Measurements from ENCODE around the gene DDX10. TPM values are rescaled to one million over a fixed set of nuclear protein-coding genes. Genes with fewer than 3 reads are reported as not detected.

The DDX10 gene
- total RNA-seq, 4 donors from 2014 or later, result 5.5 to 25.0 (median 17.5) TPM

- DNase-seq, result no peak
- Histone ChIP-seq H3K27me3 (no peaks in the 10 kb centered on the region), H3K4me3 (no peak overlapping the region), H3K36me3 (peaks cover 0 to 6% (median 0%) of the 10 kb centered on the region in 3 donors), H3K4me1 (no peaks in the 10 kb centered on the region), H3K9me3 (no peaks in the 10 kb centered on the region), H3K27ac (no peak overlapping the region)
- intact Hi-C loops (cut with DNase I), result no loop called here
- WGBS, 2 donors, result 85 to 95% methylated on average over 1 of the region's 1 CpG
- TF ChIP-seq POLR2A (IDR thresholded peaks at IDR 0.05), result no peak
- TF ChIP-seq CTCF (IDR thresholded peaks at IDR 0.05), result no peak
Measured at GRCh38 chr11:108923413-108923812, 258.5 kb downstream of the DDX10 start.

GRCh38 chr11:108926171-108926840 is 261.4 kb downstream of the DDX10 start:
- intact Hi-C loops (cut with DNase I), result no loop called here
- H3K4me1 ChIP-seq, result no peaks in the 10 kb centered on the region
- DNase-seq, result no peak

DNA sequence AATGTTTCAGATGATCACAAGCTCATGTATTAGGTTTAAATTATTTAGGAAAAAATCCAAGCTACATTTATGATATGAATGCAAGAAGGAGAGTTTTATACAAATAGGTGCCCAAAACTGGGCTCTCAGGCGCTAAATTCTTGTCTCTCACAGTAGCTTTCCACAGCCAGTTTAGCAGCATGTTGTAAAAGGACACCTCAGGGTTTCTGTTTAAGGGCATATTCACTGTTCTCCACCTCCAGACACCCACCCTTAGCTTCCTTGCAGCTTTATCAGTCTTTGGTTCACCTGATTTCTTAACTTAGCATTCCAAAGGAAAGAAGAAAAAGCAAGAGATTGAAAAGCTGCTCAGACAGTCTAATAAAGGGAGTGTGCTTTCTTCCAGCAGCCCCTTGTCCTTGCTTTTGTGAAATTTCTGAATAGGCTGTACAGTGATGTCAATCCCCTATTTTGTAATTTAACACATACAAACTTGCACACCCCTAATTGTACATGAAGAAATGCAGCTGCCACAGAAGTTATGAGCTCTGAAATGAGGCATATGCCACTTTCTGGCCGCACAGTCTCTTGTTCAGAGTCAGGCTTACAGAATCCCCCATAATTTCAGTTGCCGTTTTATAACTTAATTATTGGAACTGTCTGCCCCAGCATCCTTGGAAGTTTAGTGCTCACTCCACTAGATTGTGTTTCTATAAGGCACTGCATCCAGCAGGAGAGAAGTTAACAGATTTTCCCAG is 262.1 kb downstream of the DDX10 start:
- H3K4me3 ChIP-seq, result no peak overlapping the region
- no peaks in the 10 kb centered on the region for H3K4me1 ChIP-seq
- WGBS, 2 donors, result 89 to 92% methylated on average over 3 of the region's 3 CpGs
- H3K36me3 ChIP-seq, result no peaks in the 10 kb centered on the region
- intact Hi-C loops (cut with DNase I), result no loop called here
- no peaks in the 10 kb centered on the region for H3K9me3 ChIP-seq
- TF ChIP-seq CTCF (IDR thresholded peaks at IDR 0.05), result no peak
- no peak for TF ChIP-seq POLR2A (IDR thresholded peaks at IDR 0.05)
- no peaks in the 10 kb centered on the region for H3K27me3 ChIP-seq
- H3K27ac ChIP-seq, result no peak overlapping the region
- DNase-seq, result no peak

More at GRCh38 chr11:108926171-108926840, 261.4 kb downstream of the DDX10 start:
- no peaks in the 10 kb centered on the region for H3K27me3 ChIP-seq
- H3K9me3 ChIP-seq, result no peaks in the 10 kb centered on the region
- no peaks in the 10 kb centered on the region for H3K36me3 ChIP-seq
- WGBS, 2 donors, result 65 to 85% methylated on average over 5 of the region's 5 CpGs
- H3K4me3 ChIP-seq, result no peak overlapping the region
- TF ChIP-seq POLR2A (IDR thresholded peaks at IDR 0.05) (no peak), CTCF (IDR thresholded peaks at IDR 0.05) (no peak)
- no peak overlapping the region for H3K27ac ChIP-seq

DNA sequence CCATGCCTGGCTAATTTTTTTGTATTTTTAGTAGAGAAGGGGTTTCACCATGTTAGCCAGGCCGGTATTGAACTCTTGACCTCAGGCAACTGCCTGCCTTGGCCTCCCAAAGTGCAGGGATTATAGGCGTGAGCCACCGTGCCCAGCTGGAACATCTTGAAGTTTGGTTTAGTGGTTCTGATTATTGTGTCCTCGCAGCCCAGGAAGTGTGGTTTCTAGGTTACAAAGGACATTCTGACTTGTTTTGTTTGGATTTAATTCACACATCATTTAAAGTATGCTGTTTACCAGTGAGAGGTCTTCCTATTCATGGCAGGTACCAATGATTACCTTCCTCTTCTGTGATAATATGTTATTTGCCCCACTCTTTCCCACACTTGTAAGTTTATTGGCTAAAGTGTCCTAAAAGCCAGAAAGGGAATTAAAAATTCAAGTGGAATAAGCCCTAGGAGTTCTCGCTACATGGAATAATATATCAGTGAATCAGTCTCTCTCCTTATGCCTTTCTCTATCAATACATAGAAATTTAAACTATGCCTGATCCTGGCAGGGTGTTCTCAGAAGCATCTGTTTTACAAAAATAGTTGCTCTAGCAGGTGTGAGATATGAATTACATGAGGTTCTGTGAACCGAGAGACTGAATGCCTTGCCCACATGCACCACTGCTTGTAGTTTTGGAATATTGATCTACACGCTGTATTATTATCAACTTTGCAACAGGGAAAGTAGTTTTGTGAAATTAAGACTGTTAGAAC is 263.1 kb downstream of the DDX10 start:
- Histone ChIP-seq H3K9me3 (no peaks in the 10 kb centered on the region), H3K27me3 (no peaks in the 10 kb centered on the region)

More for the DNA sequence above, 263.1 kb downstream of the DDX10 start:
- Histone ChIP-seq H3K4me3 (no peak overlapping the region), H3K36me3 (no peaks in the 10 kb centered on the region), H3K4me1 (no peaks in the 10 kb centered on the region), H3K27ac (no peak overlapping the region)
- no peak for DNase-seq
- no peak for TF ChIP-seq POLR2A (IDR thresholded peaks at IDR 0.05)
- TF ChIP-seq CTCF (IDR thresholded peaks at IDR 0.05), result no peak
- intact Hi-C loops (cut with DNase I), result no loop called here
- WGBS, 2 donors, result 70 to 80% methylated on average over 6 to 7 of the region's 7 CpGs

All from esophagus squamous epithelium (tissue), 5 donors.